Esophagus squamous epithelium (tissue), 4 donors: Measurements from ENCODE around the gene MCTP2.

Experiments used
- POLR2A ChIP-seq, 4 donors: fragments of 450-650 bp; IDR thresholded peaks; one replicate each; pipeline ENCODE4 v1.6.1; 2017; ENCODE audit warnings: antibody characterized with exemption in 4 of 4, mild to moderate bottlenecking in 4 of 4, moderate library complexity in 3 of 4
- TF ChIP-seq, protein P1 (sequence below), 6 experiments: fragments of 450-650 bp in 4 of 6; fragments of 200-600 bp in 2 of 6; sonication (generic) in 2 of 6; IDR thresholded peaks; one replicate each; pipeline ENCODE4 v1.5.1; 2016 to 2019; ENCODE audit warnings: antibody characterized with exemption in 6 of 6, mild to moderate bottlenecking in 4 of 6, moderate library complexity in 4 of 6

DNA sequence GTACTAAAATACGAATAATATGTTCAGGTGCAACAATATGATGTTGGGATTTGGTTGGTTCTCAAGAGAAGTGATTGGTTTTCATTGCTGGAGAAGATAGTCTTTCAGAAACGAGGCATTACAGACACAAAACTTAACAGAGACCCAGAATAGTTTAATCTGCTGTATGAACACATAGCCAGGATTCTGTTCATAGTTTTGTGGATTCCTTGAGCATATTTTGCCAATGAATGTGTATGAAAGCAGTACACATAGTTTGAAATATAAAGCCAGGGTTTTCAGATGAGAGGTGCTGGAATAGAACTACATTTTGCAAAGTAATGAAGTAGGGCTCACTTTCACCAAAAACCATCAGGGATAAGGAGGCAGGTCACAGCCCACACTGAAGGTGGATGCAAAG lies 5.7 kb upstream of the MCTP2 start:
- TF ChIP-seq, protein P1, sequence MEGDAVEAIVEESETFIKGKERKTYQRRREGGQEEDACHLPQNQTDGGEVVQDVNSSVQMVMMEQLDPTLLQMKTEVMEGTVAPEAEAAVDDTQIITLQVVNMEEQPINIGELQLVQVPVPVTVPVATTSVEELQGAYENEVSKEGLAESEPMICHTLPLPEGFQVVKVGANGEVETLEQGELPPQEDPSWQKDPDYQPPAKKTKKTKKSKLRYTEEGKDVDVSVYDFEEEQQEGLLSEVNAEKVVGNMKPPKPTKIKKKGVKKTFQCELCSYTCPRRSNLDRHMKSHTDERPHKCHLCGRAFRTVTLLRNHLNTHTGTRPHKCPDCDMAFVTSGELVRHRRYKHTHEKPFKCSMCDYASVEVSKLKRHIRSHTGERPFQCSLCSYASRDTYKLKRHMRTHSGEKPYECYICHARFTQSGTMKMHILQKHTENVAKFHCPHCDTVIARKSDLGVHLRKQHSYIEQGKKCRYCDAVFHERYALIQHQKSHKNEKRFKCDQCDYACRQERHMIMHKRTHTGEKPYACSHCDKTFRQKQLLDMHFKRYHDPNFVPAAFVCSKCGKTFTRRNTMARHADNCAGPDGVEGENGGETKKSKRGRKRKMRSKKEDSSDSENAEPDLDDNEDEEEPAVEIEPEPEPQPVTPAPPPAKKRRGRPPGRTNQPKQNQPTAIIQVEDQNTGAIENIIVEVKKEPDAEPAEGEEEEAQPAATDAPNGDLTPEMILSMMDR (IDR thresholded peaks at IDR 0.05), result no peak
- no peak for TF ChIP-seq POLR2A (IDR thresholded peaks at IDR 0.05)
